Neural progenitor cell (in vitro differentiated cells): Measurements from ENCODE around the gene DDAH1.

Experiments
- EZH2 ChIP-seq: fragments of 200-600 bp; sonication (generic); IDR thresholded peaks from 2 replicates; pipeline ENCODE4 v1.6.1; 2017; ENCODE audit warnings: antibody characterized with exemption, mild to moderate bottlenecking, moderate library complexity
- EZH2phosphoT487 ChIP-seq: fragments of 200-600 bp; sonication (generic); IDR thresholded peaks from 2 replicates; pipeline ENCODE4 v1.6.1; 2017; ENCODE audit warnings: antibody characterized with exemption
- TF ChIP-seq, protein P1 (sequence below): fragments of 200-600 bp; sonication (generic); IDR thresholded peaks from 2 replicates; pipeline ENCODE4 v1.5.1; 2017; ENCODE audit warnings: antibody characterized with exemption, mild to moderate bottlenecking

DNA sequence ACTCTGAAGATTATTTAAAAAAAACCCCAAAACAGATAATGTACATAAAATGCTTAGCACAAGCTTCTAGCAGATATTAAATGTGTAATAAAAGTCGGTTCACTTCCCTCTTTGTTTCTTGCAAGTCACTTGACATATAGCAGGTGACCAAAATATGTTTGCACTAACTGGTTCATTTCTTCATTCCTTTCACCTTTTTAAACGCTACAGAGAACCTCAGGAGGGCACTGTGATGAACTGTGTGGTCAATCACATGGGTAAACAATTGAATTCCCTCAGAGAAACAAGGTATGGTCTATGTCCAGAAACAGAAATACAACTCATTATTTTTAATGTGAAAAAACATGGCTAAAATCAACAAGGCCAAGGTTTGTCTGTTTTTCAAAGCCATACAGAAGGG is 137.2 kb downstream of the DDAH1 start:
- TF ChIP-seq, protein P1, sequence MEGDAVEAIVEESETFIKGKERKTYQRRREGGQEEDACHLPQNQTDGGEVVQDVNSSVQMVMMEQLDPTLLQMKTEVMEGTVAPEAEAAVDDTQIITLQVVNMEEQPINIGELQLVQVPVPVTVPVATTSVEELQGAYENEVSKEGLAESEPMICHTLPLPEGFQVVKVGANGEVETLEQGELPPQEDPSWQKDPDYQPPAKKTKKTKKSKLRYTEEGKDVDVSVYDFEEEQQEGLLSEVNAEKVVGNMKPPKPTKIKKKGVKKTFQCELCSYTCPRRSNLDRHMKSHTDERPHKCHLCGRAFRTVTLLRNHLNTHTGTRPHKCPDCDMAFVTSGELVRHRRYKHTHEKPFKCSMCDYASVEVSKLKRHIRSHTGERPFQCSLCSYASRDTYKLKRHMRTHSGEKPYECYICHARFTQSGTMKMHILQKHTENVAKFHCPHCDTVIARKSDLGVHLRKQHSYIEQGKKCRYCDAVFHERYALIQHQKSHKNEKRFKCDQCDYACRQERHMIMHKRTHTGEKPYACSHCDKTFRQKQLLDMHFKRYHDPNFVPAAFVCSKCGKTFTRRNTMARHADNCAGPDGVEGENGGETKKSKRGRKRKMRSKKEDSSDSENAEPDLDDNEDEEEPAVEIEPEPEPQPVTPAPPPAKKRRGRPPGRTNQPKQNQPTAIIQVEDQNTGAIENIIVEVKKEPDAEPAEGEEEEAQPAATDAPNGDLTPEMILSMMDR: no peak
- TF ChIP-seq EZH2phosphoT487 (no peak), EZH2 (no peak)
